Spleen (tissue), 11 donors: ENCODE data around the gene PADI6. TPM values are rescaled to one million over a fixed set of nuclear protein-coding genes. Genes with fewer than 3 reads are reported as not detected.

Experiments used
- DNase-seq: peaks from one replicate; pipeline ENCODE4 v3.0.0-alpha.2; 2020
- H3K27ac ChIP-seq, 8 donors: fragments of 200-600 bp; sonication (generic) in 7 of 8; 1 replicate in 4 of 8; 2 replicates in 4 of 8; pipeline versions ENCODE4 v1.5.0 to v1.8.0; 2016 to 2021; ENCODE audit warnings: inconsistent platforms in 4 of 8, mild to moderate bottlenecking in 4 of 8, moderate library complexity in 1 of 8
- H3K27me3 ChIP-seq, 7 donors: fragments of 200-600 bp; sonication (generic) in 6 of 7; replicated peaks in 1 of 7; 1 replicate in 4 of 7; 2 replicates in 3 of 7; pipeline versions ENCODE4 v1.5.0 to v1.8.0; 2016 to 2021; ENCODE audit warnings: inconsistent platforms in 3 of 7, mild to moderate bottlenecking in 1 of 7
- H3K36me3 ChIP-seq, 6 donors: fragments of 200-600 bp; sonication (generic) in 5 of 6; 1 replicate in 4 of 6; 2 replicates in 2 of 6; pipeline versions ENCODE4 v1.5.0 to v1.8.0; 2016 to 2021; ENCODE audit warnings: inconsistent platforms in 2 of 6
- H3K4me1 ChIP-seq, 6 donors: fragments of 200-600 bp; sonication (generic) in 5 of 6; 1 replicate in 3 of 6; 2 replicates in 3 of 6; pipeline versions ENCODE4 v1.5.0 to v1.8.0; 2016 to 2021; ENCODE audit warnings: inconsistent platforms in 3 of 6
- H3K4me3 ChIP-seq, 8 donors: fragments of 200-600 bp; sonication (generic) in 7 of 8; 1 replicate in 4 of 8; 2 replicates in 4 of 8; pipeline versions ENCODE4 v1.5.0 to v1.8.0; 2016 to 2021; ENCODE audit warnings: inconsistent platforms in 4 of 8, mild to moderate bottlenecking in 4 of 8, moderate library complexity in 2 of 8
- H3K9me3 ChIP-seq, 8 donors: fragments of 200-600 bp; sonication (generic) in 7 of 8; 1 replicate in 4 of 8; 2 replicates in 4 of 8; pipeline versions ENCODE4 v1.5.0 to v1.8.0; 2016 to 2021; ENCODE audit warnings: inconsistent platforms in 4 of 8
- POLR2A ChIP-seq, 3 donors: fragments of 450-650 bp; IDR thresholded peaks; one replicate each; pipeline ENCODE4 v1.5.1; 2017; ENCODE audit warnings: antibody characterized with exemption in 3 of 3, mild to moderate bottlenecking in 1 of 3
- POLR2AphosphoS5 ChIP-seq, 3 donors: sonication (generic); formaldehyde crosslinking; IDR thresholded peaks; one replicate each; pipeline ENCODE4 v1.5.1; 2017; ENCODE audit warnings: antibody characterized with exemption in 3 of 3
- WGBS, 5 donors: extraction: QIAGEN DNeasy Blood & Tissue Kit in 3 of 5; methylation state at CpG; one replicate each; pipeline versions ENCODE4 v1.1.5 to v1.1.7; 2013 to 2018; 5-methylcytosine and 5-hydroxymethylcytosine counted together
- intact Hi-C: fragments of 100-400 bp; cut with DNase I; formaldehyde crosslinking; loops from one replicate; pipeline ENCODE4 v1.15.0; 2023; ENCODE audit warnings: low total_unique reads
- polyA plus RNA-seq, 3 donors: library from polyadenylated mRNA; stranded (reverse); fragments of 200-250 nt; gene quantifications; one replicate each; pipeline ENCODE4 v1.2.1, GENCODE V29; 2013
- total RNA-seq, 7 donors: library from RNA; depleted of rRNA in 3 of 7; stranded (reverse); fragments of >200 nt in 3 of 7; fragmentation: NEBNext Ultra II Directional in 4 of 7; extraction: Animal tissue kit (Norgen Biotek cat#: 25700) in 4 of 7; gene quantifications; one replicate each; pipeline versions ENCODE4 v1.1.0 to v1.2.1, GENCODE V29; 2016 to 2021
- TF ChIP-seq, protein P1 (sequence below), 11 experiments: fragments of 200-600 bp in 7 of 11; fragments of 450-650 bp in 4 of 11; sonication (generic) in 4 of 11; IDR thresholded peaks in 8 of 11; conservative IDR thresholded peaks in 3 of 11; 1 replicate in 7 of 11; 2 replicates in 4 of 11; pipeline versions ENCODE4 v1.4.0 to v1.8.0; 2016 to 2021; ENCODE audit warnings: antibody characterized with exemption in 11 of 11, inconsistent platforms in 4 of 11, mild to moderate bottlenecking in 1 of 11
- donor health status: healthy with polysubstance abuse.
- donor health status: DM: no; HTN: no; CAD: no; lungs with moderate emphysema.
- donor health status: DM: no; HTN: no; CAD: no.
- donor health status: Bipolar disorder and iron deficiency.
- donor health status: healthy.
- donor health status: DM: no; HTN: no; CAD: no.
- donor health status: DM: yes; HTN: yes; CAD: no.

PADI6 gene
- total and polyA plus RNA-seq, 10 donors: 0.14 TPM; not detected in 9

- intact Hi-C loops: no loop called here
Measured at GRCh38 chr1:17359808-17360207, 12.2 kb upstream of the PADI6 start.

DNA sequence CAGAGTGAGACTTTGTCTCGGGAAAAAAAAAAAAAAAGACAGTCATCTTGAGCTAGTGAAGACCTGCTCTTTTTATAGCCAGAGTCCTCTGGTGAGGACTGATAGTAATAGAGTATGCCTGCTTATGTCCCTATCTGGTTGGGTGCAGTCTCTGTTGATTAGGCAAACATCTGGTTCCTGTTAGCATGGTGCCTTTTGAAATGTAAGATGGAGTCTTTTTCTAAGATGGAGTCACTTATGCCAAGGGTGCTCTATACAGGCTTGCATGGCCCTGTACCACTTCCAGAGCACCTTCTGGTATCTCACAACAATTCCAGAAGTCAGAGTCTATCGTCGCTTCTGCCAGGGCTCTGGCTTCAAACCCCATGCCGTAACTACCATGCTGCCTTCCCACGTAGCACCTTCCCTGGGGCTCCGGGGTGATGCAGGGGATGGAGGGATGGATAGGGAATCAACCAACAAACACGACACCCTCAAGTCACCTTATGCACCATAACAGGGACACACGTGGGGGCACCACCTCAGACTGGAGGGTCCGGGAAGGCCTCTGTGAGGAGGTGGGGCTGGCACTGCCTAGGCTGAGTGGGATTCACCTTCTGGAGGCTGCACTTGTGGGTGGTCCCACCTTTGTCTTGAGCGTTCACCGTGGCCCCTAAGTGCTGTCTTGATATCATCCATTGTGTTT, 11.6 kb upstream of the PADI6 start:
- WGBS, 5 donors: 79 to 89% (median 84%) methylated on average over 11 of the region's 11 CpGs
- intact Hi-C loops: no loop called here
- Histone ChIP-seq H3K9me3 (peaks cover 0 to 3% (median 0%) of the 10 kb centered on the region in 8 donors), H3K27me3 (peaks cover 0 to 21% (median 0%) of the 10 kb centered on the region in 7 donors), H3K36me3 (peaks cover 0 to 80% (median 5%) of the 10 kb centered on the region in 6 donors), H3K4me3 (no peak overlapping the region), H3K4me1 (peaks cover 0 to 6% (median 2%) of the 10 kb centered on the region in 6 donors), H3K27ac (no peak overlapping the region)
- no peak for DNase-seq
- TF ChIP-seq POLR2A (IDR thresholded peaks at IDR 0.05): no peak
- no peak for TF ChIP-seq POLR2AphosphoS5 (IDR thresholded peaks at IDR 0.05)
- TF ChIP-seq, protein P1, sequence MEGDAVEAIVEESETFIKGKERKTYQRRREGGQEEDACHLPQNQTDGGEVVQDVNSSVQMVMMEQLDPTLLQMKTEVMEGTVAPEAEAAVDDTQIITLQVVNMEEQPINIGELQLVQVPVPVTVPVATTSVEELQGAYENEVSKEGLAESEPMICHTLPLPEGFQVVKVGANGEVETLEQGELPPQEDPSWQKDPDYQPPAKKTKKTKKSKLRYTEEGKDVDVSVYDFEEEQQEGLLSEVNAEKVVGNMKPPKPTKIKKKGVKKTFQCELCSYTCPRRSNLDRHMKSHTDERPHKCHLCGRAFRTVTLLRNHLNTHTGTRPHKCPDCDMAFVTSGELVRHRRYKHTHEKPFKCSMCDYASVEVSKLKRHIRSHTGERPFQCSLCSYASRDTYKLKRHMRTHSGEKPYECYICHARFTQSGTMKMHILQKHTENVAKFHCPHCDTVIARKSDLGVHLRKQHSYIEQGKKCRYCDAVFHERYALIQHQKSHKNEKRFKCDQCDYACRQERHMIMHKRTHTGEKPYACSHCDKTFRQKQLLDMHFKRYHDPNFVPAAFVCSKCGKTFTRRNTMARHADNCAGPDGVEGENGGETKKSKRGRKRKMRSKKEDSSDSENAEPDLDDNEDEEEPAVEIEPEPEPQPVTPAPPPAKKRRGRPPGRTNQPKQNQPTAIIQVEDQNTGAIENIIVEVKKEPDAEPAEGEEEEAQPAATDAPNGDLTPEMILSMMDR (IDR thresholded peaks at IDR 0.05 in 8 of 11, conservative IDR thresholded peaks at IDR 0.05 in 3 of 11): no peak

More at GRCh38 chr1:17359808-17360207, 12.2 kb upstream of the PADI6 start:
- H3K36me3 ChIP-seq: peaks cover 0 to 86% (median 5%) of the 10 kb centered on the region in 6 donors
- DNase-seq: no peak
- H3K4me3 ChIP-seq: no peak overlapping the region
- WGBS, 5 donors: 75 to 94% (median 86%) methylated on average over 9 of the region's 9 CpGs
- H3K27ac ChIP-seq: no peak overlapping the region
- H3K4me1 ChIP-seq: peaks cover 0 to 5% (median under 1%) of the 10 kb centered on the region in 6 donors
- H3K9me3 ChIP-seq: peaks cover 0 to 3% (median 0%) of the 10 kb centered on the region in 8 donors
- H3K27me3 ChIP-seq: peaks cover 0 to 21% (median 0%) of the 10 kb centered on the region in 7 donors
- TF ChIP-seq, protein P1 (IDR thresholded peaks at IDR 0.05 in 8 of 11, conservative IDR thresholded peaks at IDR 0.05 in 3 of 11): no peak
- TF ChIP-seq POLR2AphosphoS5 (IDR thresholded peaks at IDR 0.05): no peak
- no peak for TF ChIP-seq POLR2A (IDR thresholded peaks at IDR 0.05)

GRCh38 chr1:17361687-17362086, 10.3 kb upstream of the PADI6 start:
- Histone ChIP-seq H3K27me3 (peaks cover 0 to 29% (median 0%) of the 10 kb centered on the region in 7 donors), H3K4me1 (peaks cover 0 to 10% (median 0%) of the 10 kb centered on the region in 6 donors), H3K4me3 (no peak overlapping the region), H3K27ac (no peak overlapping the region), H3K36me3 (peaks cover 0 to 67% (median 5%) of the 10 kb centered on the region in 6 donors), H3K9me3 (peaks cover 0 to 3% (median 0%) of the 10 kb centered on the region in 8 donors)
- whole genome bisulfite sequencing, 5 donors: 79 to 89% (median 83%) methylated on average over 4 of the region's 4 CpGs
- intact Hi-C loops: no loop called here
- TF ChIP-seq POLR2AphosphoS5 (IDR thresholded peaks at IDR 0.05): no peak
- TF ChIP-seq POLR2A (IDR thresholded peaks at IDR 0.05): no peak
- TF ChIP-seq, protein P1 (IDR thresholded peaks at IDR 0.05 in 8 of 11, conservative IDR thresholded peaks at IDR 0.05 in 3 of 11): no peak
- no peak for DNase-seq

- TF ChIP-seq, protein P1 (IDR thresholded peaks at IDR 0.05 in 8 of 11, conservative IDR thresholded peaks at IDR 0.05 in 3 of 11): no peak
- no peak for TF ChIP-seq POLR2A (IDR thresholded peaks at IDR 0.05)
- TF ChIP-seq POLR2AphosphoS5 (IDR thresholded peaks at IDR 0.05): peak in 1 of 3 donors; percentile 7
- H3K4me3 ChIP-seq: no peak overlapping the region
- H3K4me1 ChIP-seq: peaks cover 0 to 10% (median 0%) of the 10 kb centered on the region in 6 donors
- no peak for DNase-seq
- H3K27me3 ChIP-seq: peaks cover 0 to 34% (median 0%) of the 10 kb centered on the region in 7 donors
- intact Hi-C loops: no loop called here
- peaks cover 0 to 3% (median 0%) of the 10 kb centered on the region in 8 donors for H3K9me3 ChIP-seq
- whole genome bisulfite sequencing, 5 donors: 78 to 97% (median 84%) methylated on average over 5 to 12 of the region's 12 CpGs
- H3K27ac ChIP-seq: no peak overlapping the region
- H3K36me3 ChIP-seq: peaks cover 0 to 54% (median 5%) of the 10 kb centered on the region in 6 donors
Measured at GRCh38 chr1:17363351-17363750, 8.6 kb upstream of the PADI6 start.
